Mammary epithelial cell (primary cell): Measurements from ENCODE around the gene GZMB.

Source experiments
- CTCF ChIP-seq, 2 donors: IDR thresholded peaks in 1 of 2; conservative IDR thresholded peaks in 1 of 2; 2 replicates each; pipeline ENCODE4 v1.5.1; 2011 to 2012; ENCODE audit warnings: inconsistent platforms in 2 of 2, low read length in 2 of 2, mild to moderate bottlenecking in 2 of 2, control low read depth in 1 of 2, low read depth in 1 of 2; ENCODE audit not compliant: insufficient read depth in 1 of 2; ENCODE audit errors: extremely low read depth in 1 of 2
- EZH2 ChIP-seq: IDR thresholded peaks from 2 replicates; pipeline ENCODE4 v1.6.1; 2012; ENCODE audit warnings: low read length, inconsistent platforms, borderline replicate concordance

GRCh38 chr14:24634158-24634557 lies at the start of gene GZMB:
- TF ChIP-seq CTCF (conservative IDR thresholded peaks at IDR 0.05 in 1 of 2, IDR thresholded peaks at IDR 0.05 in 1 of 2; ENCODE audit: extremely low read depth in 1 of 2, insufficient read depth in 1 of 2, low read depth in 1 of 2, low read length in 2 of 2) = no peak
- no peak for TF ChIP-seq EZH2
